ENCODE results near the gene C19orf85. TPM values are rescaled to one million over a fixed set of nuclear protein-coding genes. Genes with fewer than 3 reads are reported as not detected.

The C19orf85 gene
- total RNA-seq, 1 donor from 2014 or later: not detected

DNA sequence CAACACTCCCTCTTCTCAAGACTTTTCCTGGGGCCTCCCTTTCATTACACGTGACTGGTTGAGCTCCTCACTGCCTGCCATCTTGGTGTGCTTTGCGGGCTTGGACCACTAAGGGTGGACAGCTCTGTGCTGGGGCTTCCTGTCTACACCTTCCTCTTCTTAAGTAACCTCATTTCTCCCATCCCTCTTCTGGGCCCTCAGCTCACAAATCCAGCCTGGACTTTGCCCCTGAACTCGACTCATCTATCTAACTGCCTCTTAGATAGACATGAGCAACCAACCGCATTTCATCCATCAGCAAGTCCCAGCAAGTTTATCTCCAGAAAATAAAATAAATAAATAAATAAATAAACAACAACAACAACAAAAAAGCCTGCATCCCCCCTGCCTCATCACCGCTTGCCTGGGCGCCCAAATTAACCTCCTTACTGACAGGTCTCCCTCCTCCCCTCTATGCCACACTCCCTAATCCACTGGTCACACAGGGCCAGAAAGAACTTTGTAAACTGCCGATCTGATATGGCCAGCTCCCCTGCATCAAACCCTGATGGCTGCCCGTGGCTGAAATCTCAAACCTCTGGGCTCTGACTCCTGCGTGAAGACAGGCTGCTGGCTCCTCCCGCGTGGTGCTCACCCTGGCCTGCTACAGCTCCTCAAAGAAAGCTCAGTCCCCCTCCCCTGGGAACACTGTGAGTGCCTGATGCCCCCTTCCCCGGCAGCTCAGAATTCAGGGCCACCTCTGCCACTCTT, 10.9 kb downstream of the C19orf85 start:
- Mint-ChIP-seq H3K4me3 (ENCODE audit: unreplicated experiment) (no peak overlapping the region), H3K4me1 (ENCODE audit: unreplicated experiment) (peaks cover 12% of the 10 kb centered on the region), H3K27ac (ENCODE audit: unreplicated experiment) (no peak overlapping the region), H3K9me3 (ENCODE audit: unreplicated experiment) (no peaks in the 10 kb centered on the region), H3K36me3 (ENCODE audit: unreplicated experiment) (peaks cover 9% of the 10 kb centered on the region), H3K27me3 (ENCODE audit: unreplicated experiment) (peaks cover 12% of the 10 kb centered on the region)
- TF ChIP-seq, protein P1, sequence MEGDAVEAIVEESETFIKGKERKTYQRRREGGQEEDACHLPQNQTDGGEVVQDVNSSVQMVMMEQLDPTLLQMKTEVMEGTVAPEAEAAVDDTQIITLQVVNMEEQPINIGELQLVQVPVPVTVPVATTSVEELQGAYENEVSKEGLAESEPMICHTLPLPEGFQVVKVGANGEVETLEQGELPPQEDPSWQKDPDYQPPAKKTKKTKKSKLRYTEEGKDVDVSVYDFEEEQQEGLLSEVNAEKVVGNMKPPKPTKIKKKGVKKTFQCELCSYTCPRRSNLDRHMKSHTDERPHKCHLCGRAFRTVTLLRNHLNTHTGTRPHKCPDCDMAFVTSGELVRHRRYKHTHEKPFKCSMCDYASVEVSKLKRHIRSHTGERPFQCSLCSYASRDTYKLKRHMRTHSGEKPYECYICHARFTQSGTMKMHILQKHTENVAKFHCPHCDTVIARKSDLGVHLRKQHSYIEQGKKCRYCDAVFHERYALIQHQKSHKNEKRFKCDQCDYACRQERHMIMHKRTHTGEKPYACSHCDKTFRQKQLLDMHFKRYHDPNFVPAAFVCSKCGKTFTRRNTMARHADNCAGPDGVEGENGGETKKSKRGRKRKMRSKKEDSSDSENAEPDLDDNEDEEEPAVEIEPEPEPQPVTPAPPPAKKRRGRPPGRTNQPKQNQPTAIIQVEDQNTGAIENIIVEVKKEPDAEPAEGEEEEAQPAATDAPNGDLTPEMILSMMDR (IDR thresholded peaks at IDR 0.05): no peak
- DNase-seq (ENCODE audit: extremely low spot score, unreplicated experiment): no peak

DNA sequence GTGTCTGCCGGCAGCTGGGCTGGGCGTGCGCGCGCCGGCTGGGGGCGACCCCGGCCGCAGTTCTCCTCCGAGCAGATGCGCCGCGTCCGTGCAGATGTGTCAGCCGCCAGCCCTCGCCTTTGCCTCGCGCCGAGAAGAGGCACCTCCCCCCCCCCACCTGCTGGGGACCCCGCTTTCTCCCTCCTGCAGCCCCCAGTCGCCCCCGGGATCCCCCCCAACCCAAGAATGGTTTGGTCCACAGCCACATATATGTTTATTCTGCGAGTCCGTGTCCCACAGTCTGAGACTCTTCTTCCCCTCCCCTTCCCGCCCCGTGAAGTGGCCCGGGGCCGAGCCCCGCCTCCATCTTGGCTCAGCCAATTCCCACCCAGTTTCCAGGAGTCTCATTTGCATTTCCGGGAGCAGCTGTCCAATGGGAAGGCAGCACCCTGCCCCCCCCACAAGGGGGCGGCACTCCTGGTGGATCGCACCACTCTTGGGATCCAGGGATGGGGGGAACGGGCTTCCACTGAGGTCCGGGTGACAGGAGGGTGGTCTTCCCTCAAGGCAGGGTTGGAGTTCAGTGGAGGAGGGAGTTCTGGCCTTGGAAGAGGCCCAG, 11.7 kb downstream of the C19orf85 start:
- H3K4me3 Mint-ChIP-seq (ENCODE audit: unreplicated experiment): no peak overlapping the region
- H3K4me1 Mint-ChIP-seq (ENCODE audit: unreplicated experiment): peaks cover 12% of the 10 kb centered on the region
- DNase-seq (ENCODE audit: extremely low spot score, unreplicated experiment): peak; percentile 89
- no peaks in the 10 kb centered on the region for H3K9me3 Mint-ChIP-seq (ENCODE audit: unreplicated experiment)
- no peak overlapping the region for H3K27ac Mint-ChIP-seq (ENCODE audit: unreplicated experiment)
- peaks cover 9% of the 10 kb centered on the region for H3K36me3 Mint-ChIP-seq (ENCODE audit: unreplicated experiment)
- peaks cover 12% of the 10 kb centered on the region for H3K27me3 Mint-ChIP-seq (ENCODE audit: unreplicated experiment)
- TF ChIP-seq, protein P1 (IDR thresholded peaks at IDR 0.05): peak; percentile 14

DNA sequence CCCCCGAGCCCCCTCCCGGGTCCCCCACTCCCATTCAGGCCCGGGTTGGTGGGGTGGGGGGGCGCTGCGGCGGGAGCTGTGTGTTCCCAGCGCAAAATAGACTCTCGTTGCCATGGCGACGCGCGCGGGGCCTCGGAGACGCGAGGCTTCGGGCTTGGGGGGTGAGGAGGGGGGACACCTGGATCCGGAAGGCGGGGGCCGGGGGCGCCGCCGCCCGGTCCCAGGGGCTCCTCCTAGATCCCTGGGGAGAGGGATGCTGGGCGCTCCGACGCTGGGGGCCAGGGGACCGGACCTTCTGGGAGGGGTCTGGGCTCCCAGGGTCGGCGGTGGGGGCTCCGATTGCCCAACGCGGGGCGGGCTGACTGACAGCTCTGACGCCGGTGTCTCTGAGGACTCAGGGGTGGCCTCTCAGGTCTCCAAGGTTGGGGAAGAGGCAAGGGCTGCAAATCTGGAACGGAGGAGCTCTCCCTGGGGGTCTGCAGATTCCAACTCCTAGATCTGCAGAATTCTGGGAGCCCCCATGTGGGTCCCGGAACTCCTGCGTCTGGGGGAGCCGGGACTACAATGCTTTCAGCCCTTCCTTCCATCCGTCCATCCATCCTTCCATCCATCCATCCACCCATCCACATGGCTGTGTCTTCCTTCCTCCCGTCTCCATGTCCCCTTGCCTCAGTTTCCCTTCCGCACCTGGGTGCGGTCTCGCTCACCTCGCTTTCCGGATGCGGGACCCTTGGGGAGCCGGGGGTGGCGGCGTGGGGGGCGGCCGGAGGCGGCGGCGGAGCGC, 12.4 kb downstream of the C19orf85 start:
- Mint-ChIP-seq H3K9me3 (ENCODE audit: unreplicated experiment) (no peaks in the 10 kb centered on the region), H3K27me3 (ENCODE audit: unreplicated experiment) (peaks cover 12% of the 10 kb centered on the region), H3K36me3 (ENCODE audit: unreplicated experiment) (peaks cover 9% of the 10 kb centered on the region), H3K27ac (ENCODE audit: unreplicated experiment) (no peak overlapping the region), H3K4me1 (ENCODE audit: unreplicated experiment) (peaks cover 10% of the 10 kb centered on the region), H3K4me3 (ENCODE audit: unreplicated experiment) (no peak overlapping the region)
- DNase-seq (ENCODE audit: extremely low spot score, unreplicated experiment): no peak
- TF ChIP-seq, protein P1 (IDR thresholded peaks at IDR 0.05): no peak

DNA sequence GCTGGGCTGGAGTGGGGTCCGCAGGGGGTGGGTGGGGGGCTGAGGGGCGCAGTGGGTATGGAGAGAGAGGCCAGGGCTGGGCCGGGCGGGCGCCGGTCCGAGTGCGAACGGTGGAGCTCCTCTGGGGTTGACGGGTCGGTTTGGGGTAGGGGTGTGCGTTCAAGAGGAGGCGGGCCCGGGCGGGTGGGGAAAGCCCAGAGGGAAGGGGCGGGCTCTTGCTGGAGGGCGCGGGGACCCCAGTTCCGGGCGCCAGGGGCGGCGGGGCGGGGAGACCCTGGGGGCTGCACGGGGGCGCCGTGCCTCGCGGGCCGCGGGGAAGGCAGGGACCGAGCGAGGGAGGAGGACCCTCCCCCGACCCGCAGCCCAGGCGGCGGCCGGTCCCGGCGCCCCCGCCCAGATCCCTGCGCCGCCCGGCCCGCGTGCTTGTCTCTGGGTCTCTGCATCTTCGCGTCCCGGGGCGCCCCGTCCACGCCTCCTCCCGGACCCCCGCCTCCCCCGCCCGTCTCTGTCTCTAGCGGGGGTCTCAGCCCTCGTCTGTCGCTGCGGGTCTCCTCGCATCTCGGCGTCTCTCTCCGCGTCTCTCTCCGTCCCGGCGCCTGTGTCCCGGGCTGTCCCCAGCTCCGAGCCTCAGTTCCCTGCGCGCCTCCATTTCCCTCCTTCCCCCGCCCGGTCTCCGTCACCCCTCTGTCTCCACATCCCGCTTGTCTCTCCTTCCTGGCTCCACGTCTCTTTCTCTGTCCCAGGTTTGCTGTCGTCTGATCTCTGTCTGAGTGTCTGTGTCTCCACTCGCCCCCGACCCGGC, 13.2 kb downstream of the C19orf85 start:
- peaks cover 9% of the 10 kb centered on the region for H3K36me3 Mint-ChIP-seq (ENCODE audit: unreplicated experiment)
- TF ChIP-seq, protein P1 (IDR thresholded peaks at IDR 0.05): no peak
- DNase-seq (ENCODE audit: extremely low spot score, unreplicated experiment): no peak
- peaks cover 10% of the 10 kb centered on the region for H3K4me1 Mint-ChIP-seq (ENCODE audit: unreplicated experiment)
- no peak overlapping the region for H3K27ac Mint-ChIP-seq (ENCODE audit: unreplicated experiment)
- peaks cover 12% of the 10 kb centered on the region for H3K27me3 Mint-ChIP-seq (ENCODE audit: unreplicated experiment)
- H3K4me3 Mint-ChIP-seq (ENCODE audit: unreplicated experiment): peak overlapping the region; percentile 47
- H3K9me3 Mint-ChIP-seq (ENCODE audit: unreplicated experiment): no peaks in the 10 kb centered on the region
